Posterior vena cava (tissue), 2 donors: ENCODE data around the gene KNL1. TPM values are rescaled to one million over a fixed set of nuclear protein-coding genes. Genes with fewer than 3 reads are reported as not detected.
A peak's percentile ranks its signal among the peaks of the same experiment; 100 is the strongest.
"Not testable (repeated sequence)": the region's sequence is repeated elsewhere in the genome, so short reads cannot be mapped to it uniquely, and the experiment has no call there.

Experiments
- DNase-seq: peaks from one replicate; pipeline ENCODE4 v3.0.0-alpha.2; 2020; ENCODE audit warnings: low spot score
- intact Hi-C, 2 donors: fragments of 100-400 bp; cut with DNase I; formaldehyde crosslinking; loops; one replicate each; pipeline versions ENCODE4 v1.14.1 to v1.14.2; 2022 to 2023
- total RNA-seq, 2 donors: library from RNA; stranded (reverse); fragmentation: NEBNext Ultra II Directional; extraction: Animal tissue kit (Norgen Biotek cat#: 25700); gene quantifications; one replicate each; pipeline ENCODE4 v1.2.1, GENCODE V29; 2021
- donor health status: DM: yes; HTN: yes; CAD: no.
- donor health status: DM: yes; HTN: yes; CAD: no.

Gene KNL1
- total RNA-seq, 2 donors from 2014 or later = 0.52 to 0.79 TPM

GRCh38 chr15:40647523-40647922 lies 53.5 kb downstream of the KNL1 start:
- intact Hi-C loops = no loop called here
- DNase-seq = no peak

DNA sequence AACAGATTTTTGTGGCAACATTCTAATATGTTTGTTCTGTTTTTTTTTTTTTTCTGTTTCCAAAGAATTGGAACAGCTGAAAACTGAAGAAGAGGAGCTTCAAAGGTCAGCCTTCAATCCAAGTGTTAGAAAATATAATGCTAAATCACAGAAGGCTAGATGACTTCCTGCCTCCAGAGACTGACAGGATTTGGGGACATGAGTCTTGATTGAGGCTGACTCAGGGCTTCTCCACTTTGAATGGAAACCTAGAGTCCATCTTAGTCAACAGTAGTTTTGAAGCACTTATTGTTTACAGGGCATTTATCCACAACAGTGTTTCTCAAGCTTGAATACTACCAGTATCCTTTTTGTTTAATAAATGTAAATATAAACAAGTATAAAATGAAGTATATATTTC lies 56.4 kb downstream of the KNL1 start:
- intact Hi-C loops = no loop called here

GRCh38 chr15:40660686-40661085 lies 66.6 kb downstream of the KNL1 start:
- intact Hi-C loops = loop anchor here in 1 of 2 donors (5.0 kb wide), 1 partner anchor 238 kb away; no protein-coding TSS in a partner anchor

More for the DNA sequence above, 56.4 kb downstream of the KNL1 start:
- no peak for DNase-seq

GRCh38 chr15:40664909-40665308 lies 70.9 kb downstream of the KNL1 start:
- intact Hi-C loops = loop anchor here in 1 of 2 donors (5.0 kb wide), 1 partner anchor 243 kb away; no protein-coding TSS in a partner anchor

More at GRCh38 chr15:40660686-40661085, 66.6 kb downstream of the KNL1 start:
- no peak for DNase-seq

GRCh38 chr15:40676290-40676689 lies 82.2 kb downstream of the KNL1 start:
- DNase-seq, intact Hi-C loops: not testable (repeated sequence)

More at GRCh38 chr15:40664909-40665308, 70.9 kb downstream of the KNL1 start:
- no peak for DNase-seq

DNA sequence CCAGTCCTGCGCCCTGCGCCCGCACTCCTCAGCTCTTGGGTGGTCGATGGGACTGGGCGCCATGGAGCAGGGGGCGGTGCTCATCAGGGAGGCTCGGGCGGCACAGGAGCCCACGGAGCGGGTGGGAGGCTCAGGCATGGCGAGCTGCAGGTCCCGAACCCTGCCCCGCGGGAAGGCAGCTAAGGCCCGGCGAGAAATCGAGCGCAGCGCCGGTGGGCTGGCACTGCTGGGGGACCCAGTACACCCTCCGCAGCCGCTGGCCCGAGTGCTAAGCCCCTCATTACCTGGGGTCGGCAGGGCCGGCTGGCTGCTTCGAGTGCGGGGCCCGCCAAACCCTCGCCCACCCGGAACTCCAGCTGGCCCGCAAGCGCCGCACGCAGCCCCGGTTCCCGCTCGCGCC lies 82.9 kb downstream of the KNL1 start:
- intact Hi-C loops, DNase-seq: not testable (repeated sequence)

DNA sequence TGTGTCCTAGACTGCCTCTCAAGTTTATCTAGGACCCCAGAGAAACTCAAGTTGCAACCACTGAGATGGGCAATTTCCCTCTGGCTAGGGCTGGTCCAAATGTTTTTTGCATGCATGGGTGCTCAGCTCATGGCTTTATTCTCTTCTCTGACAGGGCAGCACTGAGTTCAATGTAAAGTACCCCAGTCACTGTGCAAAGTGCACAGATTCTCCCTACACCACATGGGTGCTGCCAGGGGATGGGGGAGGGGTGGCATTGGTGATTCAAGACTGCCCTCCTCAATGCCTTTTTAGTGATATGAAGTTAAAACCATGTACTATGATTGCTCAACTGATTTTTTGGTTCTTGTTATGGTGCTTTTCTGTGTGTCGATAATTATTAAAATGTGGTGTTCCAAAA lies 86.1 kb downstream of the KNL1 start:
- intact Hi-C loops = no loop called here
- no peak for DNase-seq

DNA sequence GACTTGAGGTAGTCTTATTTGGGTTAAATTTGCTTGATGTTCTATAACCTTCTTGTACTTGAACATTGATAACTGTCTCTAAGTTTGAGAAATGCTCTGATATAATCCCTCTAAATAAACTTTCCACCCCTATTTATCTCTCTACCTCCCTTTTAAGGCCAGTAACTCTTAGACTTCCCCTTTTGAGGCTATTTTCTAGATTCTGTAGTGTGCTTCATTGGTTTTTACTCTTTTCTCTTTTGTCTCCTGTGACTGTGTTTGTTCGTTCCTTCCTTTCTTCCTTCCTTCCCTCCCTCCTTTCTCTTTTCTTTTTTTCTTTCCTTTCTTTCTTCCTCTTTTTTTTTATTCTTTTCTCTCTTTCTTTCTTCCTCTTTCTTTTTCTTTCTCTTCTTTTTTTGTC lies 86.9 kb downstream of the KNL1 start:
- DNase-seq, intact Hi-C loops: not testable (repeated sequence)

GRCh38 chr15:40684381-40684780 lies 90.3 kb downstream of the KNL1 start:
- no peak for DNase-seq
- intact Hi-C loops = no loop called here

DNA sequence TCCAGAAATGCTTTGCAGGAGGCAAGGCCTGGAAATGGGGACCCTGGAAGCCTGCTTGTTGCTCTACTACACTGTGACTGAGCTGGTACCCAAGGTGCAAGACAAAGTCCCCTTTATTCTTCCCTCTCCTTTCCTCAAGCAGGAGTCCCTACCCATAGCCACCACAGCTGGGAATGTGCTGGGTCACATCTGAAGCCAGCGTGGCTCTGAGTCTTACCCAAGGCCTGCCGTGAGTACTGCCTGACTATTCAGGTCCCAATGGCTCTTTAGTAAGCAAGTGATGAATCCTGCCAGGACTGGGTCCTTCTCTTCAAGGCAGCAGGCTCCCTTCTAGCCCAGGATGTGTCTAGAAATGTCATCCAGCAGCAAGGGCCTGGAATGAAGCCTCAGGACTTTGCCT lies 91.3 kb downstream of the KNL1 start:
- no peak for DNase-seq
- intact Hi-C loops = no loop called here

DNA sequence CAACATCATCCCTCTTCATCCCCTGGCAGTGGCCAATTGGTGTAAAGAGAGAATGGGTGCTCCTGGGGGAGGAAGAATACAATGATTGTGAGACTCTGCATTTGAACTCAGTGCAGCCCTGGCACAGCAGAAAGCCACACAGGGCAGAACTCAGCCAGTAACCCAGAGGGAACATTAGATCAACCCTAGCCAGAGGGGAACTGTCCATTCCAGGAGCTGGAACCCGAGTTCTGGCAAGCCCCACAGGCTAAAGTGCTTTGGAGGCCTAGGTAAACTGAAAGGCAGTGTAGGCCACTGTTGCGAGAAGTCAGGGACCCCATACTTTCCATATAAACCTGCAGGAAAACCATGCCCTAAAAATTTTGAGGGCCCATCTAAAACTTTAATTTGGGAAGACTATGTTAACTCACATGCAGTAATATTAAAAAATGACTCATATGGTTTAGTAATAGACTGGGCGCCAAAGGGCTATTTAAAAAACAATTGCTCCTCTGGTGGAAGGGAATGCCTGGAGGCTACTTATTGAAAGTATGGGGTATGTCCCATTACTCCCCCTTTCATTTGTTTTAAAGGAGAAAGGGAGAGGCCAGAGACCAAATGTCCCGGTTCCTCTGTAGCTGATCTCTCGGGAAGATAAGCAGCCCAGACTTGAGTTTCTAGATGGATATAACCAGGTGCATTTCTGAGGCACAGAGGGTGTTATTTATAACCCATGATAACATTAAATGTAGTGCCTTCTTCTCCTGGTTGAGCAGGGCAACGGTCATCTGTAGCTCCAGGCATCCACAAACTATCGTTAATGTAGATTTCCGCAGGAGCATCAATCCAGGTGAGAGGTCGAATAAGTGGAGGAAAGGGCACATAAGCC lies 95.1 kb downstream of the KNL1 start:
- intact Hi-C loops = no loop called here
- DNase-seq = no peak

DNA sequence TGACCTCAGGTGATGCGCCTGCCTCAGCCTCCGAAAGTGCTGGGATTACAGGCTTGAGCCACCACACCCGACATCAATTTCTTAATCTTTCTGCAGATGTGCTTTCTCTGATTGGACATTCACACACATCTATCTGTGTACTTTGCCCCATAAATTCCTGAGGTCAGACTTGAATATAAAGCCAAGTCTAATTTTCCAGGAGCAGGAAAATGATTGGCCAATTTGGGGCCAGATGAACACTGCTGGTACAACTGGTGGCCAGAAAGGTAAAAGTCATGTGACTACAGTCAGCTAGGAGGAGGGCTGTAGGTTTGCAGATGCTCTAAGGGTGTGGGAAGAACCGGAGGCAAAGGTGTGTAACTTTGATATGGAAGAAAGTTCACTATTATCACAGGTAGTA lies 97.7 kb downstream of the KNL1 start:
- no peak for DNase-seq
- intact Hi-C loops = no loop called here

DNA sequence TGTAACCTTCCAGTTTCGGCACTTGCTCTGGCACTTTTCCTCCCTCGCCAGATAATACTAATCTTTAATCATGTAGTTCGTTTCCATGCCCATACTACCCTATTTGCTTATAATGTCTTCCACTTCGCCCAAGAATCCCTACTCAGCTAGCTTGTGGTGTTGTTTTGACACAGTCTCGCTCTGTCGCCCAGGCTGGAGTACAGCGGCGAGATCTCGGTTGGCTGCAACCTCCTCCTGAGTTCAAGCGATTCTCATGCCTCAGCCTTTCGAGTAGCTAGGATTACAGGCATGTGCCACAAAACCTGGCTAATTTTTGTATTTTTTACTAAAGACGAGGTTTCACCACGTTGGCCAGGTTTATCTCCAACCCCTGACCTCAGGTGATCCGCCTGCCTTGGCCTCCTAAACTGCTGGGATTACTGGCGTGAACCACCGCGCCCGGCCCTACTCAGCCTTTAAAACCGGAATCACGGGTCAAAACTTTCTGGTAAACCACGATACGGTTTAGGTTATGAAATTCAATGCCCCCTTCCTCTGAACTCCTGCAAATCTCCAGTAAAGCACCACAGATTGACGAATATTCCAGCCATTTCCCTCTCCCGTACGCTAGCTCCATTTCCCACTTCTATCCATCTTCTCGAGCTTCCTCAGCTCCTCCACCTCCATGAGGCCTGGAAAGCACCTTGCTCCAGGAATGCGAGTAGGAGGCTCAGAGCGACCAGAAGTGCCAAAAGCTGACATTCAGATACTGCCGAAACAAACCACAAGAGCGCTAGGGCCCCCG lies 100.0 kb downstream of the KNL1 start:
- intact Hi-C loops = no loop called here
- no peak for DNase-seq

DNA sequence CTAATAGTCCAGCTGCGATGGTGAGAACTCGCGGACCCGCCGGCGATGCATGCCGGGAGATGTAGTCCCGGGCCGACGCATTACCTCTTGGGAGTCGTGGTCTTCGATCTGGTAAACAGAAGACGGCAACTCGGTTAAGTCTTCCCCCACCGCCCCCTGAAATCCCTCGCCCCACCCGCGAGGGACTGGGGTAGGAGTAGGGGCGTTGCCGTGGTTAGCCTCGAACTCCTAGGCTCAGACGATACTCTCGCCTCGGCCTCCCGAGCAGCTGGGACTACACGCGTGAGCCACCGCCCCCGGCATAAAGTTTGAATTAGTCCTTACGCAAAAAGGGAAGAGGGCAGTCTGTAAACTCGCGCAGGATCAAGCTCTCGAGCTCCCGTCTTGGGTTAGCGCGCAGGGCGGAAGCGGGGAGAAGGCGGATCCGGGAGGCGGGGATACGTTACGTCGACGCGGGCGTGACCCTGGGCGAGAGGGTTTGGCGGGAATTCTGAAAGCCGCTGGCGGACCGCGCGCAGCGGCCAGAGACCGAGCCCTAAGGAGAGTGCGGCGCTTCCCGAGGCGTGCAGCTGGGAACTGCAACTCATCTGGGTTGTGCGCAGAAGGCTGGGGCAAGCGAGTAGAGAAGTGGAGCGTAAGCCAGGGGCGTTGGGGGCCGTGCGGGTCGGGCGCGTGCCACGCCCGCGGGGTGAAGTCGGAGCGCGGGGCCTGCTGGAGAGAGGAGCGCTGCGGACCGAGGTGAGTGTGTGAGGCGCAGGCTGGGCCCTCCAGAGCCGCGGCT lies 100.8 kb downstream of the KNL1 start, which contains the start of gene RAD51:
RAD51 (plus strand) TSS at position 487 of the 781 bp plus-strand sequence. CDS start 3,585 bp downstream, outside the sequence.
- DNase-seq = peak; percentile 99
- intact Hi-C loops = no loop called here

GRCh38 chr15:40695469-40695890 lies 101.4 kb downstream of the KNL1 start:
- no peak for DNase-seq
- intact Hi-C loops = no loop called here

DNA sequence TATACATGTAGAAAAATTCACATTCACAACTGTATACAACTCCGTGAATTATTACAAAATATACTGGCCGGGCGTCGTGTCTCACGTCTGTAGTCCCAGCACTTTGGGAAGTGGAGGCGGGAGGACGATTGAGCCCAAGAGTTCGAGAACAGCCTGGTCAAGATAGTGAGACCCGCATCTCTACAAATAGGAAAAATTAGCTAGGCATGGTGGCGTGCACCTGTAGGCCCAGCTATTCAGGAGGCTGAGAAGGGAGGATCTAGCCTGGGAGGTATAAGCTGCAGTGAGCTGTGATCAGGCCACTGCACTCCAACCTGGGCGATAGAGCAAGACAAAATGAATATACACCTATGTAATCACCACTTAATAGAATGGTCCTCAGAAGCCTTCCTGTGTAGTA lies 102.2 kb downstream of the KNL1 start:
- intact Hi-C loops = no loop called here
- DNase-seq = no peak

GRCh38 chr15:40697916-40698315 lies 103.9 kb downstream of the KNL1 start:
- DNase-seq = no peak
- intact Hi-C loops = no loop called here

DNA sequence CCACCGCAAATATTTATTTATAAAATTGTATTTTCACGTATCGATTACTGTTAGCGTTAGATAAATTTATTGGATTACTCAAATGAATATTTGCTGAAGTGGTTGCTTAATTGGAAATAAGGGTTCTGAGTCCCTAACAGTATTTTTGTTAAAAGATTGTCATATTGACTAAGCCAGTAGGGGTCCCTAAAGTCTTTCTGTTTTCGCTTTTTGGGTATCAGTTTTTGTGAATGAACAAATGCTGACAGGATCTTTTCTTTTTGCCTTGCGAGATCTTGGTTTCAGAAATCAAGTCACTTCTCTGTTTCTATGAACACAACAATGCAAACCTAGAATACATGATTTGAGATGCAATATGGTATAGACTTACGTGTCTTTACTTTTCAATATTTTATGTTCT lies 108.0 kb downstream of the KNL1 start:
- intact Hi-C loops = loop anchor here in 1 of 2 donors (10.0 kb wide), 2 partner anchors 597 to 1193 kb away; partner anchors contain the start of genes BMF and SPTBN5
- DNase-seq = no peak

DNA sequence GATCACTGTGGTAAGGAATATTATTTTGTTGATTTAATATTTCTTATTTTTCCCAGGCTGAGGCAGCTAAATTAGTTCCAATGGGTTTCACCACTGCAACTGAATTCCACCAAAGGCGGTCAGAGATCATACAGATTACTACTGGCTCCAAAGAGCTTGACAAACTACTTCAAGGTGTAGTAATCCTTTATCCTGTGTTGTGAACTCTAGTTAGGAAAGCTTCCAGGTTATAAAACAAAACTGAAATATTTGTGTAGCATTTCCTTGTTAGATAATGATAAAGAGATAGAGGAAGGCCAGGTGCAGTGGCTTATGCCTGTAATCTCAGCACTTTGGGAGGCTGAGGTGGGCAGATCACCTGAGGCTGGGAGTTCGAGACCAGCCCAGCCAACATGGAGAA lies 112.1 kb downstream of the KNL1 start:
- intact Hi-C loops = loop anchor here in 1 of 2 donors (10.0 kb wide), 2 partner anchors 601 to 1189 kb away; partner anchors contain the start of genes BMF and SPTBN5
- DNase-seq = no peak
